IPS DF 4.7 (cell line): ENCODE results near the gene HCFC1R1.

Source experiments
- DNase-seq: peaks from one replicate; pipeline ENCODE4 v3.0.0-alpha.2; 2013; ENCODE audit warnings: low spot score; ENCODE audit errors: extremely low read depth

Gene HCFC1R1

GRCh38 chr16:3001316-3001715 is 22.4 kb downstream of the HCFC1R1 start:
- DNase-seq: no peak

- no peak for DNase-seq
Measured at GRCh38 chr16:3000540-3000939, 23.2 kb downstream of the HCFC1R1 start.

DNA sequence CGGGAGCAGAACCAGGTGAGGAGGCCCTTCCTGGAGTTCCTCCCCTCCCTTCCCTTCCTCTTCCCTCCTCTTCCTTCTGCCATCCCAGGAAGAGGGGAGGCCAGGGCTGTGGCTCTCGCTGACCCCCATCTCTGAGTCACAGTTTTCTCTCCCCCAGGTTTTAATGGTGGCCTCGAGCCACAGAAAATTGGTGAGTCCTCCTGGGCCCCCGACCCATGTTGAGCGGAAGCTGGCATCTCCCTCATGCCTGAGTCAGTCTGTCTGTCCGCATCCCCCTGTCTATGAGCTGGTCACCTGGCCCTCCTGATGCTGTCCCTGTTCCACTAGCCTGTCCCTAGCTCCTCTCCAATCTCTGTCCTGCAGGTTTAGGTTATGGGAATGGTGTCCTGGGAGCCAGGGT is 23.8 kb downstream of the HCFC1R1 start:
- DNase-seq: no peak

- no peak for DNase-seq
Measured at GRCh38 chr16:2996298-2996697, 27.4 kb downstream of the HCFC1R1 start.

GRCh38 chr16:2992383-2993081 is 31.2 kb downstream of the HCFC1R1 start:
- no peak for DNase-seq

DNA sequence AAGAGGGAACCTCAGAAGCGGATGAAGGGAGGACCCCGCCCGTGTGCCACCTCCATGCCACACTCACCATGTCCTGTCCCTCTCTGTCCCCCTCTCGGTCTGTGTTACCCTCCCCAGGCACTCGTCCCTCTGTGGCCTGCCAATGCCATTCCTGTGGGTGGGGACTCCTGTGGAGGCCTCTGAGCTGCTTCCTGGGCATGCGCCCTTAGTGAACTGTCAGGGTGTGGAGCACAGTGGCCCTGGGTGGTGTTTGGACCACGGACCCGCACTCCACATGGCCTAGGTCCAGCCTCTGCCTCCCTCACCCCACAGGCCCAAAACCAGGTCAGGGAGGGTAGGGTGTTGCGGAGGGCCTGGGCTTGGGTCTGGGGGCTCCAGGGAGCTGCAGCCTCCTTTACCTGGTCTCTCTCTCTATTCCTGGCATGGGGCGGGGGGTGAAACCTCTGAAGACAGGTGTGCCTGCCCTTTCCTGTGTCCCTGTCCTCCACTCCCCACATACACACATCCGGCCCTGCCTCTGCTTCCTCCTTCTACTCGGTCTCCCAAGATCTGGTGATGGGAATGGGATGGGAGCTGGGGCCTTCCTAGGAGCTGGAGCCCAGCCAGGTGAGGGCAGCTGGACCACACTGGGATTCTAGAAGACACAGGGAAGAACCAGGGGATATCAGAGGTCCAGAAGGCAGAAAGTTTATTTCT is 32.0 kb downstream of the HCFC1R1 start:
- DNase-seq: no peak

- DNase-seq: no peak
Measured at GRCh38 chr16:2990891-2991290, 32.9 kb downstream of the HCFC1R1 start.

DNA sequence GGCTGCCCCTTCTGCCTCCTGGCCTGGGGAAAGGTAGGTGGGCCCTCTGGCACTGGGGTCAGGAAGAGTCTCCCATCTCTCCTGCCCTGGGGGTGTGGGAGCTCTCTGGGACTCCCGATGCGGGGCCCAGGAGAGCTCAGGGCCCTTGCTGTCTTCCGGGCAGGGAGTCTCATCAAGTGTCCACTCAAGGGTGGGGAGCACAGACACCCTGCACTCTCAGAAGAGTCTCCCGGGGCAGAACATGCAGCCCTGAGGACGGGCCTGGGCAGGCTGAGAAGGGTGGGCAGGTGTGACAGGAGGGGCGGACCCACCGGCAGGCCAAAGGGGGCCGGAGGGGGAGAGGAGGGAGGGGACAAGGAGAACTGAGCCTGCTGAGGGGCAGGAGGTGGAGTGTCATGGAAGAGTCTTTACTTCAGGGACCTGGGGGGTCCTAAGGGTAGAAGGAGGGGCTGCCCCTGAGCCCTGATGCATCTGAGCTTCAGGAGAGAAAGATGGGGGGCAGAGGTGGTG is 35.1 kb downstream of the HCFC1R1 start:
- no peak for DNase-seq

- no peak for DNase-seq
Measured at GRCh38 chr16:2987833-2988232, 35.9 kb downstream of the HCFC1R1 start.

- DNase-seq: no peak
Measured at GRCh38 chr16:2987286-2987685, 36.5 kb downstream of the HCFC1R1 start.

DNA sequence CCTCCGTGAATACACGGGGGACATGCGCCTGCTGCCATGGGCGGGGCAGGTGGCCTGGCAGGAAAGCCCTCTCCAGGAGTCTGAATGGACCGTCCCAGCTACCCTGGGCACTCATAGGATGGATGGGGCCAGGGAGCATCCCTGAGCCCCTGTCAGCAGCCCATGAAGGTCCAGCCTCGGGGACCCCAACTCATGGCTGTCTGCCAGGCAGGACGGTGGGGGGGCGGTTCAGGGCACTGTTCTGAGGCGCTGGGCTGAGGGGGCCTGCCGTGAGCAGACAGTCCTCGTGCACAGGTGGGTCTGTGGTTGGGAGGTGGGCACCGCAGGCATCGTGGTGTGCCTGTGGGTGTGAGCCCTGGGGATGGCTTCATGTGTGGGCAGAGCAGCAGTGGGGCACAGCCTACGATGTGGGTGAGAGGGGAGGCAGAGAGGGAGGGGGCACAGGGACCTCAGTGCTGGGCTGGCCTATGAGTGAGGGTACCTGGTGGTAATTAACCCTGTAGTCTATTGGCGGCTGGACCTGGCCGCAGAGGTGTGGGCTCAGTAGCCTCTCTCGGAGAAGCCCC is 37.0 kb downstream of the HCFC1R1 start:
- no peak for DNase-seq

- no peak for DNase-seq
Measured at GRCh38 chr16:2985893-2986355, 37.8 kb downstream of the HCFC1R1 start.

GRCh38 chr16:2985462-2985861 is 38.3 kb downstream of the HCFC1R1 start:
- DNase-seq: no peak

GRCh38 chr16:2983706-2984136 is 40.0 kb downstream of the HCFC1R1 start:
- DNase-seq: no peak

- no peak for DNase-seq
Measured at GRCh38 chr16:2982402-2982801, 41.3 kb downstream of the HCFC1R1 start.

GRCh38 chr16:2981899-2982250 is 41.9 kb downstream of the HCFC1R1 start:
- no peak for DNase-seq

GRCh38 chr16:2981177-2981898 is 42.4 kb downstream of the HCFC1R1 start:
- no peak for DNase-seq

- DNase-seq: no peak
Measured at GRCh38 chr16:2980227-2981176, 43.2 kb downstream of the HCFC1R1 start, which contains the start of gene PKMYT1. Gene PKMYT1 (minus strand): TSS chr16:2980446. CDS start chr16:2979657, 789 bp downstream.

GRCh38 chr16:2979669-2980226 is 44.0 kb downstream of the HCFC1R1 start:
- no peak for DNase-seq

- no peak for DNase-seq
Measured at GRCh38 chr16:2977440-2977839, 46.3 kb downstream of the HCFC1R1 start.
